Activated gamma-delta T cell treated with anti-CD3 and anti-CD28 coated beads, Interleukin-2, amount 50 U/mL, for 16 hours (primary cell): ENCODE measurements around the gene VCAN.

Experiments
- DNase-seq: peaks from one replicate; pipeline ENCODE4 v3.0.0-alpha.2; 2020; ENCODE audit warnings: low read depth

The VCAN gene

DNA sequence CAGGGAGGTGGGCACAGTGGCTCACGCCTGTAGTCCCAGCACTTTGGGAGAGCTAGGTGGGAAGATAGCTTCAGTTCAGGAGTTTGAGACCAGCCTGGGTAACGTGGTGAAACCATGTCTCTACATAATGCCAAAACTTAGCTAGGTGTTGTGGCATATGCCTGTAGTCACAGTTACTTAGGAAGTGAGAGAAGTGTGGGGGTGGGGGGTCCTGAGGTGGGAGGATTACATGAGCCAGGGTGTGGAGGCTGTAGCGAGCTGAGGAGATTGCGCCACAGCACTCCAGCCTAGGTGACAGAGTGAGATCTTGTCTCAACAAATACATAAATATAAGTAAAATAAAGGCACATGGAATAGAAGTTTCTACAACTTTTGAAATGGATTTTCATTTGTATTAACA, 23.1 kb downstream of the VCAN start:
- DNase-seq = no peak

DNA sequence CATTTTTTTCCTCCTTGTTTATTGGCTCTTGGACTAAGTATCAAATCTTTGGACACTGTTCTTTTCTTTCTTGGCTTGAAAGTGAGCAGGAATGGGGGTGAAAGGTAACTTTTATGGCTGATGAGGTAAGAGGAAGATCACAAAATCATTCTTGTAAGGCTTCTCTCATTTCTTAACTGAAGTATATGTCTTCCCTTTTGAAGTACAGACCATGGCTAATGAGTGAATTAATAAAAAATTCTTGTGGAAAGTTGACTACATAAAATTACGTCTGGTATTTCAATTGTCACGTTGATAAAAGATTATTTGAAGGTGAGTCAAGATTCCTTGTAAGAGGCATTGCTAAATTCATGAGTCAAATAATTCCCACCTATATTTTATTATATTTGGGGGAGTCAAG, 25.1 kb downstream of the VCAN start:
- DNase-seq = no peak

DNA sequence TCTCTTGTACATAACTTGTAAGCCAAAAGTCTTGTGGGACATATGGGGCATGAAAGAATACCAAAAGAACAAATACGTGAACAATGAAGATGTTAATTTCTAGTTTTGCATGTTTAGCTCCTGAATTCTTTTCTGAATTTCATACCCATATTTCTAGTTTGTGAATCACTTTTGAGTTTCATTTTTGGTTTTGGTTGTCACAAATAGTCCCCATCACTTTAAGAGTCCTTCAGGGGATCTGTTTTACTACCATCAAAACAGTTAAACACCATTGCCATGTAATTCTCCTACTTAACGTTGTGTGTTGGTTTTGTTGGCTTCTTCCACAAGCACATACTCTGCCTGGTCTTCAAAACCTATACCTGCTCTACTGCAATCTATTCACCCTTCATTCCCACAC, 27.0 kb downstream of the VCAN start:
- no peak for DNase-seq

DNA sequence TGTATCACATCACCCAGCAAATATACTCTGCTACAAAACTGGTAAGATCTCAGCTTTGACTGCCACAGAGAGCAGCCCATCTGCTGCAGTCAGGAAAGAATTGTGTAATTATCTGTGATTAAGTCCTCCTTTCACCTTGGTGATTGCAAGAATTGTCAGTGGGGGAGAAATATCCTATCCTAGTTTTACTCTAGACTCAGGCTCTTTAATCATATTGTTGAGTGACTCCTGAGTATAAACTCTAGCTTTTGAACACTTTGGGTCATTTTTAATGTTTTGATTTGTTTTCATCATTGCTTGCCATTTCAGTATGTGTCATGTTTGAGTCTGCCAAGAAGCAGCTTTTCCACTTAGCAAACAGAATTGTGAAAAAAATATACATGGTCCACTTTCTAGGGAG, 32.1 kb downstream of the VCAN start:
- DNase-seq = no peak

DNA sequence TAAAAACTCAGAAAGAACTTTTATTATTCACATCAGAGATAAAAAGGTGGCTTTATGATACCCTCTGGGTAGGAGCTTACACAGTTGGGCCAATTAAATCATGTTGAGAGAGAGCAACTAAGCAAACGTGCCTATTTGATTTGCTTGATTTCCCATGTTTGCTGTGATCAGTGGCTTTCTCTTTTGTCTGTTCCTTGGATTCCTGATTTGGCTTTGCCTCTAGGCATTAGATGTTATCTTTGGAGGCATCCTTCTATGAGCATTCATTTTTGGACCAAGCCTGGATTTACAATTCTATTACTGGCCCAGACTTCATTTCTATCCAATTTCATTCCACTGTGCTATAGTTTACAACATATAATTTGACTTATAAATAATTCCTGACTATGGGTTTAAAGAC, 35.9 kb downstream of the VCAN start:
- no peak for DNase-seq

DNA sequence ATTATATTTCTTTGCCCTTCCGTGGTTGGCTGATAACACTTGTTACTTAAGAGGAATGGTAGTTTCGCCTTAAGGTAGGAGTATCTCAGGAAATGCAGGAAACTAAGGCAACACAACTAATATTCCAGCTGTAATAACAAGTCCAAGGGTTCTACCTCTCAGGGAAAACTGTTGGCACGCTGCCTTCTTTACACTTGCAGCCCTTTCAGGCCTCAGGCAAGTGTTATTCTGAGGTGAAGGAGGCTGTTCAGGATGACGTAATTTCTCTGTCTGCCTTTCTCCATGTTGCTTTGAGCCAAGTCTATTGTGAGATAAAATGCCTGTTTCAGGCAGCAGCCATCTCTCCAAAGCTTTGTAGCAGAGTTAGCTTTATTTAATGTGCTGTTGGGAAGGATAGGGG, 38.0 kb downstream of the VCAN start:
- no peak for DNase-seq

DNA sequence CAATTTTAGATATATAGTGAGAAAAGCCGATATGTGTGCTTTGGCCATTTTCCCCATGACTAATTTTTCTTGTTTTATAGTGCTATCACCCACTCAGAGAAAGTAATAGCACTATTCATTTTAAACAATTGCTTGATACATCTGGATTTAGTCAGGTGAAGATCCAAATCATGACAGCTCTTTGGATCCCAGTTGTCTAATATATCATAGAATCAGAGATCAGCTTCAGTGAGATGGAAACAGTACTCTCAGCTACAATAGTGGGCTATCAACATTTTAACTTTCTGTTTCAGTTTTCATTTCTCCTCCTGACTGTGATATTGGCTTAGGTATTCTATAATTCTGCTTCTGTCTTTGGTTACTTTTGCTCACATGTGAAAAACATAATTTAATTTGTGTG, 38.7 kb downstream of the VCAN start:
- DNase-seq = no peak

DNA sequence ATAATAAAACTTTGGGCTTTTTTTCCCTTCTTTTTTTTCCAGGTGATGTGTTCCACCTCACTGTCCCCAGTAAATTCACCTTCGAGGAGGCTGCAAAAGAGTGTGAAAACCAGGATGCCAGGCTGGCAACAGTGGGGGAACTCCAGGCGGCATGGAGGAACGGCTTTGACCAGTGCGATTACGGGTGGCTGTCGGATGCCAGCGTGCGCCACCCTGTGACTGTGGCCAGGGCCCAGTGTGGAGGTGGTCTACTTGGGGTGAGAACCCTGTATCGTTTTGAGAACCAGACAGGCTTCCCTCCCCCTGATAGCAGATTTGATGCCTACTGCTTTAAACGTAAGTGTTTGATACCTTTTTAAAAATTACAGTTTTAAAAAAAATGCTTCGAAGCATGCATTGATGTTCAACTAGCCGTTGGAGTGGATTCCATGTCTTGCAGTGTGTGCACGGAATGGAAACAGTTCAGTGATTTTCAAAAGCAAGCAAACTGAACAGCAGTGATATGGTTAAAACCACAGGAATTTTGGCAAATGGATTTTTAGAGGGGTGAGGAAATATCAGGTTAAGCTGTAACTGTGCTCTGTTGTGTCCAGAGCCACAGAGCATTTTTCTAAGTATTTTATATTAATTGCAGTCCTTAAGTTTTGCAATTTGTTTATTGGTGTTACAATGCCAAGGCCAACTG, 40.7 kb downstream of the VCAN start:
- DNase-seq = no peak

DNA sequence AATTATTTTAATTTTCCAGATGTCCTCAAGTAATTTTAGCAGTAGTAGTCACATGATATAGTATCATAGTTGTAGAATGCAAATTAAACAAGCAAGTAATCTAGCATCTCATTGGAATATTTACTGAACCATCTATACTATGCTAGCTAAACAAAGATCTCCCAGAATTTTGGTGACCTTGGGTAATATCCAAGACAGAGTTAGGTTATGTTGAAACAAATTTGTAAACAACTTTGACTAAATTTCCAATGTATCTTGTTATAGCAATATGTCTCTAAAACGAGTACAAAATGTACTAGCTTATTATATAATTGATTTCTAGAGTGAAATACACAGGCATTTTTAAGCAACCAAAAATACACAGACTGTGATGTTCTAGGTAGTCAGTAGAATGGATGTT, 41.5 kb downstream of the VCAN start:
- no peak for DNase-seq

DNA sequence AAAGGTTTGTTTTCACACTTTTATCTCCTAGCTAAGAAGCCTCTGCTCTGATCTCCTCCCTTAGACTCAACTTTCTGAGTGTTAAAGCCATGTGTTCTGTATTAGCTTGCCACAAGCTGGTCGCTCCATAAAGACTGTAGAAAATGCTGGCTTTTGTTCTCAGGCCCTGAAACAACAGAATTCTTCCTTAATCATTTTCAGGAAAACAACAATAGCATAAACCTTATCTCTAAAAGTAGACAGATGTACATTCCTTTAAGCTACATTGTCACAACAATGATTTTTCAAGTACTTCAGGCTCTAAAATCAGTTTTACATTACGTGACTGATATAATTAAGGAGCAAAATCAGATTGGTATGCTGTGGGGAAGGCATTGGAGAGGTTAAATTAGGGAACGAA, 41.9 kb downstream of the VCAN start:
- DNase-seq = no peak

DNA sequence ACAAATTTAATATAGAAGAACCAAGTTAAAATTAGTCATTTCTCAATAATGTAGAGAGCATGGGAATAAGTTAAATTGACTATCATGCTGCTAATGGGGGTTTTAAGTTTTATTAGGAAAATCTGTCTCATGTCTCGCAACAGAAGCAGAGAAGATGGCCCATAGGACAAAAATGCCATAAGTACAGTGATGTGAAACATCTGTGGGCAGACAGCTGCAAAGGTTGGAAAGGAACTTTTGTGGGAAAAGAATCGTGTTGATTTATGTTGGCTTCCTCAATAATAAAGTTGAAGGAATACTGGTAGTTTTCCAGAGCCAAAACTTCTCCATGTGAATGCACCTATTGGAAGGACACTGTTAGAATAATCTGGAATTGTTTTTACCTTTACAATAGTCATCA, 44.8 kb downstream of the VCAN start:
- no peak for DNase-seq

DNA sequence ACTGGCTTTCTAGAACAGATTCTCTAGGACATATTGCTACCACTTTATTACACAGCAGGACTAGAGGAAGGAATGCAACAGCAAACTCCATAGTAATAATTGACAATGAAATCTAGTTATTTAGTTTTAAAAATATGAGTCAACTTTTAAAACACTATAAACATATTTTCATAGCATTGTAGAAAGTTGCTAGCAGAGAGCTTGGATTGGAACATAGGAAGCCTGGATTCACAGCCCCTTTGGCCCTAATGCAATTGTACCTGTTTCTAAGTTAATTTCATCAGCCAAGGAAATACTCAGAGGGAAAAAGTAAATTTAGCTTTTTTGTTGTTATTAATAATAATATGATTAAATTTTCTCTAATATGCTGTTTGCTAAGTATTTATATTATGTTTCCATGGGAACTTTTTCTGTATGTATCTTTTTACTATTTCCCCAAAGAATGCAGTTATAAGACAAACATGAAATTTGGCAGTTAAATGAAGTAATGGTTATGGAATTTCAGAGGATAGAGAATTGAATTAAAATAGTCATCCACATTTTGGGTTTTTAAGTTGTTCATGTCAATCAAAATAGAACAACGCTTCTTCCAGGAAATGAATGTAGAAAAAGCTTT, 45.6 kb downstream of the VCAN start:
- DNase-seq = no peak

DNA sequence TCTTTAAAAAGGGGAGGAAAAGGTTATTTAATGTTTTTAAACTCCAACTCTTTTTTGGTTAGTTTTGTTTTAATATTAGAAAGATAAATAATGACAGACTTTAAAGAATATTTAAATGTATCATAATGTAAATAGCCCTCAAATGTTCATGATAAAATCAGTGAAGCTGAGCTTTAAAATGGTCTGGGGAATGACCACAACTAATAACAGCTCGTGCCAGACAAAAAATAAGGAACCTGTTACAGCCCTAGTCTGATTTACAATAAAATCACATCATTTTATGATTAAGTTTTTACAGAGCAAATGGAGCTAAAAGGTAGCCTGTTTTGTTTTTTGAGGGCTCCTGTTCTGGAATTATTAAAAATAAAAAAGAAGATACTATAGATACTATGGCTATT, 46.1 kb downstream of the VCAN start:
- DNase-seq = no peak

DNA sequence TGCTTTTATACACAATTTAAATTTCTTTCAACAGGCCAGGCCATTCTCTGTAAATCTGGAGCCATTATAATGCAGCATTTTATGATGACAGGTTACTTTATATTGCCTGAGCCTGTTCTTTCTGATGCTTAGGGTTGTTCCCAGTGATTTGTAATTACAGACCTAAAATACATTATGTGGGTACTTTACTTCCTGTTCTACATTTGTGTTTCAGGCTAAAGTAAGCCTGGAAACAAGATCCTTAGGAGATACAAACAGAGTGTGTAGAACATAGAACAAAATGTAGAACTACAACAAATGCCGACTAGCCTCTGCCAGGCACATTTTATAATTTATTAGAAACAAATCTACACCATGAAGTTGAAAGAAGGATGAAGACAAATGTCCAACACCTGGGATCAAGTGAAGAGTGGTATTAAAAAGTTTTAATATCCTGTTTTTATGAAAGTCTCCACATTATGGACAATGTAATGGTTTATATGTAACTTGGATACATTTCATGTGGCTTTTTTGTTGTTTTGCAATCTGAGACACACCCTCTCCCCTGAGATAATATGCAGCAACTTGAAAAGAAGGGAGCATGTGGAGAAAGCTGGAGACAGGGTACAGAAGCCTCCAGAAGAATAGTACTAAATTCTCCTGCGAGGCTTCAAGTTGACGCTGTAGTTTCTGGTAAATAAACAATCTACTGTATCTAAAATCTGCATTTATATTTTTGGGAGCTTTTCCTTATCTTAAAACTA, 46.9 kb downstream of the VCAN start:
- DNase-seq = no peak

DNA sequence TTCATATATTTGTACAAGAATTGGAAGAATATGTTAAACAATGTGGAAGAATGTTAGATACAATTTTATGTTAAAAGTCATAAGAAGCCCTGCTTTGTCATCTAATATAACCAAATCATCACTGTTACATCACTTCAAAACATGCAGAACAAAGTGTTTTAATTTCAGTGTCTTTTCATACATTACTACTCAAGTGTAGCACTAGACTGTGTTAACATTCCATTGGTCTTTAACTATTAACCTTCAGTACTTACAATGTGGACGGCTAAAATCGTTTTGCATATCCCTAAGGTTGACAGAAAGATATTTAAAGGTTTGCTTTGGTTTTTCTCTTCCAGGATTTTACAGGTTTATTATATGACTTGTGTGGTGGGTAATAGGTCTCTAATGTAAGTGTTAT, 50.9 kb downstream of the VCAN start:
- DNase-seq = no peak

DNA sequence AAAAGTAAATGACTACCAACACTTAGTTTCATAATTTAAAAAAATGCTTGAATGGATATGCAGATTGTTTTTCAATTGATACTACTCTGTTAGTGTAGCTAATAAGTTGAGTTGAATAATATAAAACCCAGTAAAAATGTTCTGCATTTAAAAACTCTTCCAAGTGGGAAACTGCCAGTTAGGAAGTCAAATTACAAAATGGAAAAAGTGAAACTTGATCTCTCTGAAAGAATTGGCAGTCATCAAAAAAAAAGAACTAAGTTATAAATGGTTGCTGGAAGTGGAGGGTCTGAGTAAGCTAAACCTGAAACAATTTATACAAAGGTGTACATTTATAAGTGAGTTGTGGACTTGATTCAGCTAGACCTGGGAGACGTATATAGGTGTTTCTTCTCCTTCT, 52.4 kb downstream of the VCAN start:
- no peak for DNase-seq

DNA sequence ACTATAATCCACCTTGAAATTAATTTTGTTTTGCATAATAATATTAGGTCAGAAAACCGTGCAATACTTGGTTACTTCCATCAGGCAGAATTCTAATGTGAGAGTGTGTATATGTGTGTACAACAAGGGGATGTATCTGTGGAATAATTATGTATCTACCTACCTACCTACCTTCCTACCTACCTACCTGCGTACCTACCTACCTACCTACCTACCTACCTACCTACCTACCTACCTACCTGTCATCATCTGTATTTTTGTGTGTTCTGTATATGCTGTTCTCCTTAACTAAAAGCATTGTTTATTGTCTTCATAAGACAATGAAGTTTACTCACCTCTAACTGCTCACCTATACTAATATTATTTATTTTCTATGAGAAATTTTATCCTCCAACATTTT, 52.8 kb downstream of the VCAN start:
- no peak for DNase-seq

DNA sequence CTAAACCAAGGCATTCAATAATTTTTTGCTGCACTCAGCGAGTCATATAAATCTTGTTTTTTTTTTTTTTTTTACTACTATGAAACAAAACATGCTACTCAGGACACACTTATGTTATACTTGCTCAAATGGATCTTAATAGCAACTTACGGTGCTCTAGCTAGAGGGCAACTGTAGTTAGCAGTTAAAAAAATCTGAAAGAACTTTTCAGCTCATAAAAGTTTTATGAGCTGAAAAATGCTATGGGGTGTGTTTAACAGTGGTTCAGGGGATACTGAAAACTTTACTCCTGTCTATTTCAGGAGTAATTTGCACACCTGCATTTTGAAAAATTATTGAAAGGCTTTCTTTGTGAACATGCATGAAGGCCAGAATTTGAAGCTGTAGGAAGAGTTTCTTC, 53.4 kb downstream of the VCAN start:
- no peak for DNase-seq

DNA sequence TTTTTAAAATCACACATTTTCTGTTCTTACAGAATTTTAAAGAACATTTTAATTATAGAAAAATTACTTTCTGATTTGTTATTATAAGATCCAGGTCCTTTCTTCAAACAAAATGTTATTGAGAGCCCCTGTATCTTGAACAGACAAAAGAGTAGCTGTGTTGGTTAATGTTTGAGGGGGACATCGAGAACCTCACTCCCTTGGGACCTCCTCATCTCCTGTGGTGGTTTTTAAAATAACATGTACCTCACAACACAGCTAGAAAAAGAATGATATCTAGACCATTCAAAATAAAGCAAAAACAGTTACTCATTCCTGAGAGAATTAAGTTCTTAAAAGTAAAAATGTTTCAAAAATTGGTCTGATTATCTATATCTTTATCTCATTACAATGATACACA, 54.7 kb downstream of the VCAN start:
- DNase-seq = no peak

DNA sequence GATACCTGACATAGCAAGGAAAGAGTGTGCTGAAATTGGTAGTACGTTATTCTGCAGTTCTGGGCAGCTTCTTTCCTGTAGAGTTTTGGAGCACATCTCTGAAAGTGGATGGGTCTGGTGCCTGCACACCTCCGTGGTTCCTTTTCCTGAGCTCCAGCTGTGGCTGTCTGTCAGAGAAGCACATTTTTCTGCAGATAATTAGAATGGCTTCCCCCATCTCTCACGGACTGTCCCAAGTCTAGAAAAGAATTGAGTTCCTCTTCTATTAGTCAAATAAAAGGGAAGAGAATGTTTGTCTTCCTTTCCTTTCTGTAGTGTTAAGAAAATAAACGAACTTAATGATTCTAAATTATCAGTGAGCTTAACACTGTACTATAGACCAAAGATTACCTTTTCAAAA, 55.7 kb downstream of the VCAN start:
- DNase-seq = no peak

DNA sequence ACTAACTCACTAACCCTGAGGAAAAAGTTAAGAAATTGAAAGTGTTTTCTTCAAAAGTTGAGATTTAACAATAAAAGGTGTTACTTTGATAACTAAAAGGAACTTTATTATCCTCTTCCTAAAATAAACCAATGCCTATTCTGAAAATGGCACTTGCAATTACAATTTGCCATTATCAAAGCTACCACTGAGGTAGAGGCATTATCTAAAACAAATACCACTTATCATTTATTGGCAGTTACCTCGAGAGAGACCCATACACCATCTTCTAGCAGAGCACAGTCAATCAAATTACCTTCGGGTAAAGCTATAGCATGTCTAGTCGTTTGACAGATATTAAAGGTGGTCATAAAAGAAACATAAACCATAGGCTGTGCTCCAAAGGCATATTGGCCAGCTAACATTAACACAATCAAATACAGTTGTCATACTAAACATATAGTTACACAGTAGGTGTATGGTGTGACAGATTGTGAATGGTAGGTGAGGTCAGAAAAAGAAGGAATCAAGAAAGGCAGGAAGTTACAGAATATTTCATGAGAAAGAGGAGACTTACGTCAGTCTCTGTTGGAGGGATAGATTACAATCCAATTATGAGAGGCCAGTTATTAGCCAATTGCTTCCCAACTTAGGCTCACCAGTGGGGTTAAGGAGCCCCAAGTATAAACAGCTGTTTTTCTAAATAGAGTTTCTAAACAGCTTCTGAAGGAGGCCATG, 56.3 kb downstream of the VCAN start:
- no peak for DNase-seq

DNA sequence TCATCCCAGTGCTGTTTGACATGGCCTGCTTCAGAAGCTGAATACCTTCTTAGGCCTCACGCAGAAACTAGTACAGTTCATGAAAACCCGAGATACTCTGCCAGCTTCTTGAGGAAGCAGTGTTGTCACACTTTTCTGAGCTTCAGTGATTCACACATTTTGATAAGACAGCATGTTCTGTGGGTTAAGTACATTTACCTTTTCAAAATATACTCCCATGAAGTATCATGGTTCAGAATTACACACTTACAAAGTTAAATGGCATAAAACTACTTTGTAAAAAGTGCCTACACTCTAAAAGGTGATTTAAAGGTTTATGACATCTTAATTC, 56.9 kb downstream of the VCAN start:
- no peak for DNase-seq

DNA sequence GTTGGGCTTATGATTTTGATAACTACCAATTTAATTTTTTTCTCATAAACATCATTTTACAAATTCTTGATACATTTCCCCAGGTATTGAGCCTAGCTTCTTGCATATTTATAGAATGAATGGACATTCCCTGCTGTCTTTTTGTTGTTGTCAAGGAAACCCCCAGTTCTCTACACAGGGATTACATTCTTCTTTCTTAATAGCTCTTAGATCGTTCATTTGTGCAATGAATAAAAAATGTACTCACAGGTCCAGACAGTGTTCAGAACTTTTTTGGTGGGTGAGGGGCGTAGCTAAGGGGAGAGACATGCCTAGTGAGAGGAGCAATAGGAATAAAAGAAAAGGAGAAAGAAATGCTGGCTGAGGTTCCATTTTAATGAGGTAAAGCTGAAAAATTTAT, 58.6 kb downstream of the VCAN start:
- DNase-seq = no peak
